ENCODE measurements around the gene FYB1.

- TF ChIP-seq CTCF (IDR thresholded peaks at IDR 0.05; ENCODE audit: insufficient read depth, low read depth, low read length) (no peak), EZH2 (IDR thresholded peaks at IDR 0.05; ENCODE audit: insufficient read depth, low read length) (no peak)
Observed at GRCh38 chr5:39198127-39198526, 21.2 kb downstream of the FYB1 start.
